WTC11 (cell line): Measurements from ENCODE around the gene APBB1. TPM values are rescaled to one million over a fixed set of nuclear protein-coding genes. Genes with fewer than 3 reads are reported as not detected.
A peak's percentile ranks its signal among the peaks of the same experiment; 100 is the strongest.

ENCODE experiments used
- ATAC-seq: fragments of 200-7000 bp; cut with Tn5 transposase; 2 replicates; pipeline ENCODE4 v1.10.0; 2021; ENCODE audit warnings: mild to moderate bottlenecking, moderate library complexity
- CTCF ChIA-PET: fragments of 300-600 bp; sonication (Branson Sonifier 250); formaldehyde crosslinking; loops from one replicate; lab custom pipeline; 2021; ENCODE audit warnings: antibody characterized with exemption; lab: Charles Lee
- POLR2A ChIA-PET: fragments of 350-600 bp; sonication (Branson Sonifier 250); formaldehyde crosslinking; loops from one replicate; lab custom pipeline; 2021; ENCODE audit warnings: antibody characterized with exemption; lab: Charles Lee
- DNase-seq: peaks from one replicate; pipeline ENCODE4 v3.0.0; 2021; ENCODE audit warnings: low spot score
- H3K27ac Mint-ChIP-seq: 2 replicates; pipeline ENCODE4 v1.8.0; 2021; ENCODE audit warnings: mixed read lengths
- H3K27me3 Mint-ChIP-seq: 2 replicates; pipeline ENCODE4 v1.8.0; 2021; ENCODE audit warnings: low read depth, mild to moderate bottlenecking, moderate library complexity, mixed read lengths
- H3K36me3 Mint-ChIP-seq: 2 replicates; pipeline ENCODE4 v1.8.0; 2021; ENCODE audit warnings: mixed read lengths
- H3K4me1 Mint-ChIP-seq: 2 replicates; pipeline ENCODE4 v1.8.0; 2022; ENCODE audit warnings: mixed read lengths
- H3K4me3 Mint-ChIP-seq: 2 replicates; pipeline ENCODE4 v1.8.0; 2021; ENCODE audit warnings: mild to moderate bottlenecking, moderate library complexity, mixed read lengths
- H3K9me3 Mint-ChIP-seq: 2 replicates; pipeline ENCODE4 v1.8.0; 2021; ENCODE audit warnings: mixed read lengths
- ATF1 ChIP-seq: sonication (generic); formaldehyde crosslinking; IDR thresholded peaks from 2 replicates; pipeline ENCODE4 v1.8.1; 2023; ENCODE audit warnings: mild to moderate bottlenecking, moderate library complexity, missing genetic modification reagents
- FOXP1 ChIP-seq: sonication (generic); formaldehyde crosslinking; IDR thresholded peaks from 2 replicates; pipeline ENCODE4 v1.8.0; 2022; ENCODE audit warnings: missing genetic modification reagents, mild to moderate bottlenecking, moderate library complexity, borderline replicate concordance
- MXD4 ChIP-seq: fragments of 250-450 bp; sonication (Bioruptor Pico); IDR thresholded peaks from 2 replicates; pipeline ENCODE4 v1.8.0; 2021; ENCODE audit warnings: mild to moderate bottlenecking, moderate library complexity, borderline replicate concordance
- NFYB ChIP-seq: sonication (generic); formaldehyde crosslinking; conservative IDR thresholded peaks from 2 replicates; pipeline ENCODE4 v1.8.0; 2022; ENCODE audit warnings: low read depth, missing genetic modification reagents
- TCF7 ChIP-seq: sonication (generic); formaldehyde crosslinking; IDR thresholded peaks from 2 replicates; pipeline ENCODE4 v1.8.0; 2022; ENCODE audit warnings: mild to moderate bottlenecking, low read depth, missing genetic modification reagents, moderate library complexity
- ZBTB21 ChIP-seq: sonication (generic); formaldehyde crosslinking; IDR thresholded peaks from 2 replicates; pipeline ENCODE4 v1.8.1; 2023; ENCODE audit warnings: mild to moderate bottlenecking, missing genetic modification reagents, borderline replicate concordance
- ZNF317 ChIP-seq: sonication (generic); formaldehyde crosslinking; IDR thresholded peaks from 2 replicates; pipeline ENCODE4 v1.8.1; 2023; ENCODE audit warnings: low read depth, mild to moderate bottlenecking, moderate library complexity, missing genetic modification reagents, borderline replicate concordance
- ZNF396 ChIP-seq: fragments of 250-450 bp; sonication (Bioruptor Pico); IDR thresholded peaks from 2 replicates; pipeline ENCODE4 v1.8.0; 2021; ENCODE audit warnings: mild to moderate bottlenecking, moderate library complexity, borderline replicate concordance
- total RNA-seq: library from RNA; stranded (reverse); gene quantifications from 3 replicates; pipeline ENCODE4 v1.2.3, GENCODE V29; 2021
- TF ChIP-seq, protein P1 (sequence below): fragments of 250-450 bp; sonication (Bioruptor Pico); IDR thresholded peaks from 2 replicates; pipeline ENCODE4 v1.9.0; 2021; ENCODE audit warnings: mild to moderate bottlenecking, borderline replicate concordance
- TF ChIP-seq, protein P2 (sequence below): sonication (generic); formaldehyde crosslinking; IDR thresholded peaks from 2 replicates; pipeline ENCODE4 v1.8.1; 2023; ENCODE audit warnings: mild to moderate bottlenecking, missing genetic modification reagents, borderline replicate concordance
- TF ChIP-seq, protein P3 (sequence below): sonication (generic); formaldehyde crosslinking; IDR thresholded peaks from 2 replicates; pipeline ENCODE4 v1.8.1; 2022; ENCODE audit warnings: mild to moderate bottlenecking, moderate library complexity, missing genetic modification reagents
- TF ChIP-seq, protein P4 (sequence below): sonication (generic); formaldehyde crosslinking; IDR thresholded peaks from 2 replicates; pipeline ENCODE4 v1.8.1; 2023; ENCODE audit warnings: mild to moderate bottlenecking, missing genetic modification reagents
- TF ChIP-seq, protein P5 (sequence below): fragments of 250-450 bp; sonication (Bioruptor Pico); IDR thresholded peaks from 2 replicates; pipeline ENCODE4 v2.1.2; 2022; ENCODE audit warnings: mild to moderate bottlenecking, moderate library complexity

The APBB1 gene
- total RNA-seq, 1 experiment from 2014 or later: 32.1 TPM

DNA sequence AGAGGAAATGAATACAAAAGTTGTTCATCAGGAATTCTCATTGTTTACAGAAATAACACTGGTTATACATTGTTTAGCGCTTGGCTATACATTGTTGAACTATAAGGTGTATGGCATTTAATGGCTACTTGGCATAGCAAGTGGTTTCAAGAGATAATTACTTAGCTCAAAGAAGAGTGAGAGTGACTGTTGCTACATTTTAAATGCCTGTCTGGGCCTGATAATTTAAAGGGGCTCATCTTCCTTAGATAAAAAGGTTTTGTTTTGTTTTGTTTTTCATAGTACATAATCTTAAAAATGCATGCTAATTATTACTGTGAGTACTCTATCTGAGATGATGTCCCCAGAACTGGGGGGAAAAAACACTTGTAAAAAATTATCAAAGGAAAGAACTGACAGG is 30.1 kb downstream of the APBB1 start:
- Mint-ChIP-seq H3K36me3 (no peaks in the 10 kb centered on the region), H3K27me3 (peaks cover 13% of the 10 kb centered on the region), H3K4me3 (peak overlapping the region; percentile 12; the same call in 1 of the 2 replicates), H3K4me1 (peaks cover 43% of the 10 kb centered on the region), H3K9me3 (no peaks in the 10 kb centered on the region), H3K27ac (no peak overlapping the region)
- ChIA-PET POLR2A (no interaction called here), CTCF (interaction anchor here (1.4 to 6.7 kb wide), 4 partner anchors 10 to 55 kb away, joined by 6 to 57 read pairs (median 18); no protein-coding TSS in a partner anchor)
- TF ChIP-seq, protein P1, sequence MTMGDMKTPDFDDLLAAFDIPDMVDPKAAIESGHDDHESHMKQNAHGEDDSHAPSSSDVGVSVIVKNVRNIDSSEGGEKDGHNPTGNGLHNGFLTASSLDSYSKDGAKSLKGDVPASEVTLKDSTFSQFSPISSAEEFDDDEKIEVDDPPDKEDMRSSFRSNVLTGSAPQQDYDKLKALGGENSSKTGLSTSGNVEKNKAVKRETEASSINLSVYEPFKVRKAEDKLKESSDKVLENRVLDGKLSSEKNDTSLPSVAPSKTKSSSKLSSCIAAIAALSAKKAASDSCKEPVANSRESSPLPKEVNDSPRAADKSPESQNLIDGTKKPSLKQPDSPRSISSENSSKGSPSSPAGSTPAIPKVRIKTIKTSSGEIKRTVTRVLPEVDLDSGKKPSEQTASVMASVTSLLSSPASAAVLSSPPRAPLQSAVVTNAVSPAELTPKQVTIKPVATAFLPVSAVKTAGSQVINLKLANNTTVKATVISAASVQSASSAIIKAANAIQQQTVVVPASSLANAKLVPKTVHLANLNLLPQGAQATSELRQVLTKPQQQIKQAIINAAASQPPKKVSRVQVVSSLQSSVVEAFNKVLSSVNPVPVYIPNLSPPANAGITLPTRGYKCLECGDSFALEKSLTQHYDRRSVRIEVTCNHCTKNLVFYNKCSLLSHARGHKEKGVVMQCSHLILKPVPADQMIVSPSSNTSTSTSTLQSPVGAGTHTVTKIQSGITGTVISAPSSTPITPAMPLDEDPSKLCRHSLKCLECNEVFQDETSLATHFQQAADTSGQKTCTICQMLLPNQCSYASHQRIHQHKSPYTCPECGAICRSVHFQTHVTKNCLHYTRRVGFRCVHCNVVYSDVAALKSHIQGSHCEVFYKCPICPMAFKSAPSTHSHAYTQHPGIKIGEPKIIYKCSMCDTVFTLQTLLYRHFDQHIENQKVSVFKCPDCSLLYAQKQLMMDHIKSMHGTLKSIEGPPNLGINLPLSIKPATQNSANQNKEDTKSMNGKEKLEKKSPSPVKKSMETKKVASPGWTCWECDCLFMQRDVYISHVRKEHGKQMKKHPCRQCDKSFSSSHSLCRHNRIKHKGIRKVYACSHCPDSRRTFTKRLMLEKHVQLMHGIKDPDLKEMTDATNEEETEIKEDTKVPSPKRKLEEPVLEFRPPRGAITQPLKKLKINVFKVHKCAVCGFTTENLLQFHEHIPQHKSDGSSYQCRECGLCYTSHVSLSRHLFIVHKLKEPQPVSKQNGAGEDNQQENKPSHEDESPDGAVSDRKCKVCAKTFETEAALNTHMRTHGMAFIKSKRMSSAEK (CRISPR knock-in tag): no peak
- TF ChIP-seq, protein P2, sequence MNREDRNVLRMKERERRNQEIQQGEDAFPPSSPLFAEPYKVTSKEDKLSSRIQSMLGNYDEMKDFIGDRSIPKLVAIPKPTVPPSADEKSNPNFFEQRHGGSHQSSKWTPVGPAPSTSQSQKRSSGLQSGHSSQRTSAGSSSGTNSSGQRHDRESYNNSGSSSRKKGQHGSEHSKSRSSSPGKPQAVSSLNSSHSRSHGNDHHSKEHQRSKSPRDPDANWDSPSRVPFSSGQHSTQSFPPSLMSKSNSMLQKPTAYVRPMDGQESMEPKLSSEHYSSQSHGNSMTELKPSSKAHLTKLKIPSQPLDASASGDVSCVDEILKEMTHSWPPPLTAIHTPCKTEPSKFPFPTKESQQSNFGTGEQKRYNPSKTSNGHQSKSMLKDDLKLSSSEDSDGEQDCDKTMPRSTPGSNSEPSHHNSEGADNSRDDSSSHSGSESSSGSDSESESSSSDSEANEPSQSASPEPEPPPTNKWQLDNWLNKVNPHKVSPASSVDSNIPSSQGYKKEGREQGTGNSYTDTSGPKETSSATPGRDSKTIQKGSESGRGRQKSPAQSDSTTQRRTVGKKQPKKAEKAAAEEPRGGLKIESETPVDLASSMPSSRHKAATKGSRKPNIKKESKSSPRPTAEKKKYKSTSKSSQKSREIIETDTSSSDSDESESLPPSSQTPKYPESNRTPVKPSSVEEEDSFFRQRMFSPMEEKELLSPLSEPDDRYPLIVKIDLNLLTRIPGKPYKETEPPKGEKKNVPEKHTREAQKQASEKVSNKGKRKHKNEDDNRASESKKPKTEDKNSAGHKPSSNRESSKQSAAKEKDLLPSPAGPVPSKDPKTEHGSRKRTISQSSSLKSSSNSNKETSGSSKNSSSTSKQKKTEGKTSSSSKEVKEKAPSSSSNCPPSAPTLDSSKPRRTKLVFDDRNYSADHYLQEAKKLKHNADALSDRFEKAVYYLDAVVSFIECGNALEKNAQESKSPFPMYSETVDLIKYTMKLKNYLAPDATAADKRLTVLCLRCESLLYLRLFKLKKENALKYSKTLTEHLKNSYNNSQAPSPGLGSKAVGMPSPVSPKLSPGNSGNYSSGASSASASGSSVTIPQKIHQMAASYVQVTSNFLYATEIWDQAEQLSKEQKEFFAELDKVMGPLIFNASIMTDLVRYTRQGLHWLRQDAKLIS: no peak
- TF ChIP-seq ZNF317 (CRISPR knock-in tag) (no peak), ZBTB21 (CRISPR knock-in tag) (no peak), NFYB (CRISPR knock-in tag) (no peak), ATF1 (CRISPR knock-in tag) (no peak), FOXP1 (no peak), ZNF396 (CRISPR knock-in tag) (no peak), MXD4 (CRISPR knock-in tag) (no peak), TCF7 (CRISPR knock-in tag) (no peak)
- TF ChIP-seq, protein P3, sequence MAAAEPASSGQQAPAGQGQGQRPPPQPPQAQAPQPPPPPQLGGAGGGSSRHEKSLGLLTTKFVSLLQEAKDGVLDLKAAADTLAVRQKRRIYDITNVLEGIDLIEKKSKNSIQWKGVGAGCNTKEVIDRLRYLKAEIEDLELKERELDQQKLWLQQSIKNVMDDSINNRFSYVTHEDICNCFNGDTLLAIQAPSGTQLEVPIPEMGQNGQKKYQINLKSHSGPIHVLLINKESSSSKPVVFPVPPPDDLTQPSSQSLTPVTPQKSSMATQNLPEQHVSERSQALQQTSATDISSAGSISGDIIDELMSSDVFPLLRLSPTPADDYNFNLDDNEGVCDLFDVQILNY (CRISPR knock-in tag): no peak
- TF ChIP-seq, protein P4, sequence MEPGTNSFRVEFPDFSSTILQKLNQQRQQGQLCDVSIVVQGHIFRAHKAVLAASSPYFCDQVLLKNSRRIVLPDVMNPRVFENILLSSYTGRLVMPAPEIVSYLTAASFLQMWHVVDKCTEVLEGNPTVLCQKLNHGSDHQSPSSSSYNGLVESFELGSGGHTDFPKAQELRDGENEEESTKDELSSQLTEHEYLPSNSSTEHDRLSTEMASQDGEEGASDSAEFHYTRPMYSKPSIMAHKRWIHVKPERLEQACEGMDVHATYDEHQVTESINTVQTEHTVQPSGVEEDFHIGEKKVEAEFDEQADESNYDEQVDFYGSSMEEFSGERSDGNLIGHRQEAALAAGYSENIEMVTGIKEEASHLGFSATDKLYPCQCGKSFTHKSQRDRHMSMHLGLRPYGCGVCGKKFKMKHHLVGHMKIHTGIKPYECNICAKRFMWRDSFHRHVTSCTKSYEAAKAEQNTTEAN (CRISPR knock-in tag): no peak
- TF ChIP-seq, protein P5, sequence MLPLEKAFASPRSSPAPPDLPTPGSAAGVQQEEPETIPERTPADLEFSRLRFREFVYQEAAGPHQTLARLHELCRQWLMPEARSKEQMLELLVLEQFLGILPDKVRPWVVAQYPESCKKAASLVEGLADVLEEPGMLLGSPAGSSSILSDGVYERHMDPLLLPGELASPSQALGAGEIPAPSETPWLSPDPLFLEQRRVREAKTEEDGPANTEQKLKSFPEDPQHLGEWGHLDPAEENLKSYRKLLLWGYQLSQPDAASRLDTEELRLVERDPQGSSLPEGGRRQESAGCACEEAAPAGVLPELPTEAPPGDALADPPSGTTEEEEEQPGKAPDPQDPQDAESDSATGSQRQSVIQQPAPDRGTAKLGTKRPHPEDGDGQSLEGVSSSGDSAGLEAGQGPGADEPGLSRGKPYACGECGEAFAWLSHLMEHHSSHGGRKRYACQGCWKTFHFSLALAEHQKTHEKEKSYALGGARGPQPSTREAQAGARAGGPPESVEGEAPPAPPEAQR: no peak
- DNase-seq: no peak
- ATAC-seq: no peak
